HAP-1 (cell line): ENCODE measurements around the gene HIPK2.
A peak's percentile ranks its signal among the peaks of the same experiment; 100 is the strongest.

Experiments
- DNase-seq, 2 experiments: peaks; one replicate each; pipeline ENCODE4 v3.0.0-alpha.2; 2016 to 2020; ENCODE audit warnings: low spot score in 2 of 2
- H3K27me3 ChIP-seq: fragments of 250-450 bp; sonication (Bioruptor Pico); 2 replicates; pipeline ENCODE4 v1.5.1; 2020; ENCODE audit warnings: low read depth, mild to moderate bottlenecking, moderate library complexity
- H3K36me3 ChIP-seq: fragments of 250-450 bp; sonication (Bioruptor Pico); replicated peaks from 2 replicates; pipeline ENCODE4 v1.5.1; 2020; ENCODE audit warnings: mild to moderate bottlenecking
- H3K4me1 ChIP-seq: fragments of 250-450 bp; sonication (Bioruptor Pico); 2 replicates; pipeline ENCODE4 v1.5.1; 2020; ENCODE audit warnings: mild to moderate bottlenecking
- H3K4me3 ChIP-seq: fragments of 250-450 bp; sonication (Bioruptor Pico); 2 replicates; pipeline ENCODE4 v1.5.1; 2020; ENCODE audit warnings: mild to moderate bottlenecking, moderate library complexity
- H3K9me3 ChIP-seq: fragments of 250-450 bp; sonication (Bioruptor Pico); 2 replicates; pipeline ENCODE4 v1.5.1; 2020; ENCODE audit warnings: mild to moderate bottlenecking, moderate library complexity
- in situ Hi-C: fragments of 300-500 bp; cut with MboI; formaldehyde crosslinking; loops from 3 replicates; pipeline ENCODE4 v1.14.3; 2020; ENCODE audit warnings: low sequenced_read_pairs, inconsistent platforms, mixed read lengths

The HIPK2 gene

GRCh38 chr7:139703487-139704307 is 74.1 kb downstream of the HIPK2 start:
- Histone ChIP-seq H3K4me1 (no peaks in the 10 kb centered on the region), H3K36me3 (no peaks in the 10 kb centered on the region), H3K27me3 (no peaks in the 10 kb centered on the region), H3K4me3 (no peak overlapping the region), H3K9me3 (no peaks in the 10 kb centered on the region)
- in situ Hi-C loops = no loop called here
- no peak for DNase-seq

DNA sequence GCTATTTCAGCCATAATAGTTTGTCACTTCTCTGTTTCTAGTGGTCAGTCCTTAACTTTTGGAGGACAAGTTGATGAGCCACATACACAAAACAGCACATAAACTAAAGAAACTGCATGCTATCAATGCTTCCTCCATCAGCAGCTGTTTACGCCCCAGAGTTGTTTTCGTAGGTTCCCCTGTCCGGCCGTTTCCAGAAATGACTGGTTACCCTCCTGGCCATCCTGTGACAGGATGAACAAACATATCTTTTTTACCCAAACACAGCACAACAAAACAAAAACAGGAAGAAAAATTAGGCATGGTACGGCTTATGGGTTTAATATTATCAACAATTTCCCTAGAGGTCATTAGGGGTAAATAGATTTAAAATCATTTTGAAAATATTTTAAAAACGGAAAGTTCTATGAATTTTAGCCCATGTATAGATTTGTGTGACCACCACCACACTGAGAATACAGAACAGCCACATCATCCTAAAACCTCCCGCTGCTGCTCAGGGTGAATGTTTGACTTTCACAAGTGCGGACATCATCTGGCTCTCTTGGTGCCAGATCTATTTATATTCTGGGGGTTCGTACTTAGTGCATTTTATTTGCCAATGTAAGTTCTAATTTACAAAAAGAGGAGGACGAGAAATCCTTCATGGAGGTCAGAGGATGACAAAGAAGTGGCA is 74.8 kb downstream of the HIPK2 start:
- no peak for DNase-seq
- H3K27me3 ChIP-seq = no peaks in the 10 kb centered on the region
- H3K4me3 ChIP-seq = no peak overlapping the region
- H3K36me3 ChIP-seq = no peaks in the 10 kb centered on the region; the same call in 1 of the 2 replicates
- no peaks in the 10 kb centered on the region for H3K9me3 ChIP-seq
- in situ Hi-C loops = no loop called here
- no peaks in the 10 kb centered on the region for H3K4me1 ChIP-seq

GRCh38 chr7:139702313-139702731 is 75.5 kb downstream of the HIPK2 start:
- H3K27me3 ChIP-seq = no peaks in the 10 kb centered on the region
- in situ Hi-C loops = no loop called here

DNA sequence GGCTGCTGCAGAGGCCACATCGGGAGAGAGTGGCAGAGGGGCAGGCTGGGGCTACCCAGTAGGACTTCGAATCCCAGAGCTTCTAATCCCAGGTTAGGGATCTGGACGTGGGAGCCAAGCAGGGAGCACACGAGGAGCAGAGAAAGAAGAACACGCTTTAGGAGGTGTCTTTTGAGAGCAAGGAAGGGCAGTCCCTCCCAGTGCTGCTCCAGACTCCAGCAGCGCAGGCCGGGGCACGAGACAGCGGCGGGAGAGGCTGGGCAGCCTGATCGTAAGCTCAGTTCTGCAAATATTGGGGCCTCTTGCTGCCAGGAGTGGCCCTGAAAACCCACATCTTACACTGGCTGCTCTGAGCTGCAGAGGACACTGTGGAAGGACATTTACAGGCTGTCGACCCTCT is 75.9 kb downstream of the HIPK2 start:
- in situ Hi-C loops = no loop called here
- Histone ChIP-seq H3K4me3 (no peak overlapping the region), H3K4me1 (no peaks in the 10 kb centered on the region), H3K27me3 (no peaks in the 10 kb centered on the region), H3K9me3 (no peaks in the 10 kb centered on the region), H3K36me3 (no peaks in the 10 kb centered on the region; the same call in 1 of the 2 replicates)
- no peak for DNase-seq

More at GRCh38 chr7:139702313-139702731, 75.5 kb downstream of the HIPK2 start:
- Histone ChIP-seq H3K4me3 (no peak overlapping the region), H3K4me1 (no peaks in the 10 kb centered on the region), H3K9me3 (no peaks in the 10 kb centered on the region), H3K36me3 (no peaks in the 10 kb centered on the region; the same call in 1 of the 2 replicates)
- no peak for DNase-seq

DNA sequence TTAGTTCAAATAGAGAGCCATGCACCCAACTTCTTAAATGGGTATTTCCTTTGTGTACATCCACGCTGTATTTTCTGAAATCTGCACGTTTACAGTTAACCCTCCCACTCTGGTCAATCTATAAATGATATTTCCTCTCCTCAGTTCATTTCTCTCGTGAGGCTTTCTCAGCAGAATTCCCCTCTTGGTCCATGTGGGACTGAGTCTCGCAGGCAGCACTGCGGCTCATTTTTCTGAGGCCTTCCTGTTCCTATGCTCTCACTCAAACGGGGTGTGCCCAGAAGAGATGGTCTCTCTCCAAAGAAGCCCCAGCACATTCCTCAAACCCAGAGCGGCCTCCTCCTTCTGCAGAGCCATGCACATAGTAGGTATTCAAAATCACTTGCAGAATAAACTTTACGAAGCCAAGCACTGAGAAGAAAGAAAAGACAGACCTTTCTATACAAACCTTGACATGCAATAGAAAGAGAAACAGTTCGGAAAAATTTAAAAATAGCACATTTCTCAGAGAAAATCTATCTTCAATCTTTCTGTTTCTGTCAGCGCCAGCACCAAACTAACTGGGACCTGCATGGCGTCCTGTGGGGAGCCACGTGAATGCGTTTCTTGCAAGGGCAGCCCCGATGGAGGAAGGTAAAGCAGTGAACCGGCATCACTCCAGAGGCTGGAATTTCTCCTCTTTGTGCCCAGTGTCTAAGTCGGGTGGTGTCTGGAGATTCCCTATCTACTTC is 77.1 kb downstream of the HIPK2 start:
- Histone ChIP-seq H3K4me3 (no peak overlapping the region), H3K36me3 (no peaks in the 10 kb centered on the region; the same call in 1 of the 2 replicates), H3K27me3 (no peaks in the 10 kb centered on the region), H3K9me3 (no peaks in the 10 kb centered on the region), H3K4me1 (no peaks in the 10 kb centered on the region)
- no peak for DNase-seq
- in situ Hi-C loops = no loop called here

- peak in 1 of 2 experiments; percentile 30 for DNase-seq
- in situ Hi-C loops = no loop called here
- Histone ChIP-seq H3K27me3 (no peaks in the 10 kb centered on the region), H3K4me1 (no peaks in the 10 kb centered on the region), H3K9me3 (no peaks in the 10 kb centered on the region), H3K4me3 (no peak overlapping the region), H3K36me3 (no peaks in the 10 kb centered on the region; the same call in 1 of the 2 replicates)
Observed at GRCh38 chr7:139699640-139700504, 77.9 kb downstream of the HIPK2 start.

DNA sequence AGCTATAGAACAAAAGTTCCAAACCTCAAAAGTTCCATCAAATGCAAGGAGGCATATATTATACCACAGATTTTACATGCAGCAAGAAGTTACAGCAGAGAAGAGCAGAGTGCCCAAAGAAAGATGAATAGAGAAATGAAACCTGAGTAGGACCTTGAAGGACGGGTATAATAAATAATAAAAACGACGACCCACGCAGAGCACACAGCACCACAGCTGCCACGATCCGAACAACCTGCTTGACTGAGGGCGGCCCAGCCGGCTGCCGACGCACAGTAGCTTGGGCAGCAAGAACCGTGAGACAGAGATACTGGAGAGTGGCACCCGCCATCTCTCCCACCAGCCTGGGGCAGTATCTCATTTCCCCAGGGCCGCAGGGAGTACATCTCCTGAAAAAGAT is 79.0 kb downstream of the HIPK2 start:
- H3K9me3 ChIP-seq = no peaks in the 10 kb centered on the region
- no peaks in the 10 kb centered on the region for H3K4me1 ChIP-seq
- in situ Hi-C loops = no loop called here
- no peaks in the 10 kb centered on the region for H3K27me3 ChIP-seq
- H3K4me3 ChIP-seq = no peak overlapping the region
- no peaks in the 10 kb centered on the region; the same call in 1 of the 2 replicates for H3K36me3 ChIP-seq
- no peak for DNase-seq

DNA sequence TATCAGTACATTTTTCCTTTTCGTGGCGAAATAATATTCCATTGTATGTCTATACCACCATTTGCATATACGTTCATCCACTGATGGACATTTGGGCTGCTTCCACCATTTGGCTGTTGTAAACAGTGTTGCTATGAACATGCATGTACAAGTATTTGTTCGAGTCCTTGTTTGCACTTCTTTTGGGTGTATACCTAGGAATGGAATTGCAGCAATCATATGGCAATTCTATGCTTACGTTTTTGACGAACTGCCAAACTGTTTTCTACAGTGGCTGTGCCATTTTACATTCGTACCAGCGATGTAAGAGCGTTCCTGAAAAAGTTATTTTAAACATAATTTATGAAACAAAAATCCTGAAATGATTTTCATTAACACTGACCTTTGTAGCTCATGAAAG is 79.5 kb downstream of the HIPK2 start:
- Histone ChIP-seq H3K9me3 (no peaks in the 10 kb centered on the region), H3K4me3 (no peak overlapping the region), H3K27me3 (no peaks in the 10 kb centered on the region), H3K4me1 (no peaks in the 10 kb centered on the region), H3K36me3 (no peaks in the 10 kb centered on the region; the same call in 1 of the 2 replicates)
- in situ Hi-C loops = no loop called here
- no peak for DNase-seq

- H3K36me3 ChIP-seq = no peaks in the 10 kb centered on the region; the same call in 1 of the 2 replicates
- DNase-seq = no peak
- in situ Hi-C loops = no loop called here
Observed at GRCh38 chr7:139697056-139697455, 80.7 kb downstream of the HIPK2 start.

GRCh38 chr7:139696552-139696951 is 81.2 kb downstream of the HIPK2 start:
- in situ Hi-C loops = no loop called here
- H3K9me3 ChIP-seq = no peaks in the 10 kb centered on the region
- no peak for DNase-seq
- H3K4me3 ChIP-seq = no peak overlapping the region
- no peaks in the 10 kb centered on the region; the same call in 1 of the 2 replicates for H3K36me3 ChIP-seq
- no peaks in the 10 kb centered on the region for H3K4me1 ChIP-seq
- no peaks in the 10 kb centered on the region for H3K27me3 ChIP-seq

More at GRCh38 chr7:139697056-139697455, 80.7 kb downstream of the HIPK2 start:
- Histone ChIP-seq H3K4me1 (no peaks in the 10 kb centered on the region), H3K9me3 (no peaks in the 10 kb centered on the region), H3K4me3 (no peak overlapping the region), H3K27me3 (no peaks in the 10 kb centered on the region)

GRCh38 chr7:139695588-139695987 is 82.2 kb downstream of the HIPK2 start:
- DNase-seq = no peak
- no peaks in the 10 kb centered on the region; the same call in 1 of the 2 replicates for H3K36me3 ChIP-seq
- H3K4me3 ChIP-seq = no peak overlapping the region
- no peaks in the 10 kb centered on the region for H3K4me1 ChIP-seq
- in situ Hi-C loops = no loop called here
- H3K27me3 ChIP-seq = no peaks in the 10 kb centered on the region
- no peaks in the 10 kb centered on the region for H3K9me3 ChIP-seq

DNA sequence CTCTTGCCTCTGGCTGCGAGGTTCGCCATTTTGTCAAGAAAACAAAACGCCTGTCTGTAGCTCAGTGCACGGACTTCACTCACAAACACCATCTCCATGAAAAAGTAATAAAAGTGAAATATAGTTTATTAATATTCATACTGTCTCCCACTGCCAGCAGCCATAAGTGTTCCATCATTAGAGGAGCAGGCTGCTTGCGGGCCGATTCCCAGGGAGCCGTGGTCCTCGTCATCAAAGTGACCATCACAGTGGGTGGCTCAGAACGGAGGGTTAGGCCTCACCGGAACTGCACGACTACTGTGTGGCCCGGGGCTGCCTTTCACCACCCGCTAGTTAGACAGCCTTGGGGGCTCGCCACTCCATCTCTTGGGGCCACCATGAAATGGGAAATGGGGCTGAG is 82.7 kb downstream of the HIPK2 start:
- no peaks in the 10 kb centered on the region; the same call in 1 of the 2 replicates for H3K36me3 ChIP-seq
- no peaks in the 10 kb centered on the region for H3K9me3 ChIP-seq
- H3K4me3 ChIP-seq = no peak overlapping the region
- H3K4me1 ChIP-seq = no peaks in the 10 kb centered on the region
- in situ Hi-C loops = no loop called here
- no peak for DNase-seq
- H3K27me3 ChIP-seq = no peaks in the 10 kb centered on the region

DNA sequence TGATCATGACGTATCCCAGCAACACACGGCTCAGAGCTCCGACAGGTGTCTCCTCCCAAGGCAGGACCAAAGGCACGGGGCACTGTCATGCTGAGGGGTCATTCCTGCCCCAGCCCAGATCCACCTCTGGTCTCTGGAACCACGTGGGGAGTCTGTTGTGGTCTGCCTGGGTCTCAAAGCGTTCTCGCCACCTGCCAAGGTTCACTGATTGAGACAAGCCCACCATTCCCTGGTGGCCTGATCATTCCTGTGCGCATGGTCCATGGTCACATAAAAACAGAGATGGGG is 83.5 kb downstream of the HIPK2 start:
- Histone ChIP-seq H3K36me3 (no peaks in the 10 kb centered on the region; the same call in 1 of the 2 replicates), H3K9me3 (no peaks in the 10 kb centered on the region), H3K4me3 (no peak overlapping the region), H3K4me1 (no peaks in the 10 kb centered on the region), H3K27me3 (no peaks in the 10 kb centered on the region)
- DNase-seq = no peak
- in situ Hi-C loops = no loop called here
